Bronchial epithelial cell (primary cell): Measurements from ENCODE around the gene CYP26B1. TPM values are rescaled to one million over a fixed set of nuclear protein-coding genes. Genes with fewer than 3 reads are reported as not detected.

Experiments used
- DNase-seq: peaks from one replicate; pipeline ENCODE4 v3.0.0-alpha.2; 2010; ENCODE audit warnings: low read depth
- FAIRE-seq: peaks from 2 replicates; lab custom pipeline; 2011; peaks lifted over from hg19 to GRCh38; lab: Jason Lieb, UNC
- H3K27me3 ChIP-seq: 2 replicates; pipeline ENCODE4 v1.5.1; 2011; ENCODE audit warnings: low read length; ENCODE audit not compliant: control insufficient read depth, insufficient read depth
- H3K36me3 ChIP-seq: 2 replicates; pipeline ENCODE4 v1.5.1; 2011; ENCODE audit warnings: low read length; ENCODE audit not compliant: control insufficient read depth, insufficient read depth
- H3K4me3 ChIP-seq: 2 replicates; pipeline ENCODE4 v1.5.1; 2011; ENCODE audit warnings: mild to moderate bottlenecking, low read depth, low read length, control low read depth
- total RNA-seq: library from RNA; depleted of rRNA; stranded (reverse); fragments of >200 nt; gene quantifications from 2 replicates; pipeline ENCODE4 v1.2.1, GENCODE V29; 2014
- TF ChIP-seq, protein P1 (sequence below): IDR thresholded peaks from 2 replicates; pipeline ENCODE4 v1.5.1; 2011; ENCODE audit warnings: mild to moderate bottlenecking, moderate library complexity, low read length, control low read depth, inconsistent platforms; ENCODE audit not compliant: insufficient read depth, severe bottlenecking

CYP26B1 gene
- total RNA-seq, 1 donor from 2014 or later: 0.53 TPM

DNA sequence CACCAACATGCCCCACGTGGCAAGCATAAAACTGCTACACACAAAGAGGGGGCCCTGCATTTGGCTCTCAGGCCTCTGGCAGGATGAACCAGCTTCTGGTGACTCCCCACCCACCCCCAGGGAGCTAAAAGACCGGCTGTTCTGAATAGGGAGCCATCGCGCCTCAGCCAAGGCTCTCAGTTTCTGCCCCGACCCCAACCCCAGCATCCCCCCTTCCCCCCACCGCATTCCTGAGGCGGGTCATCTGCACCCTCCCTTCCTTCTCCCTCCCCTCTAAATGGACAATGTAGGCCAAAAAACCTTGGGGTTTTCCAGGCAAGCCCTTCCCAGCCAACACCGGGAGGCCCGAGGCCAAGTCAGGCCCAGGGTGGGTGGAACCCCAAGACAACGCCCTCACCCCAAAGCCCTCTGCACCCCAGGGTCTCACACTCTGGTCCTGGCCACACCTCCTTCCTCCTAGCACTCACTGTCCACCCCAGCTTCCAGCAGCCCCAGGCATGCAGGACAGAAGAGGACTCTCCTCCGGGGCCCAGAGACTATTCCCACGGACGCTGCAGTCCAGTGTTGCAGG lies 5.7 kb downstream of the CYP26B1 start:
- Histone ChIP-seq H3K4me3 (no peak overlapping the region), H3K36me3 (no peaks in the 10 kb centered on the region), H3K27me3 (peaks cover 15% of the 10 kb centered on the region)
- TF ChIP-seq, protein P1, sequence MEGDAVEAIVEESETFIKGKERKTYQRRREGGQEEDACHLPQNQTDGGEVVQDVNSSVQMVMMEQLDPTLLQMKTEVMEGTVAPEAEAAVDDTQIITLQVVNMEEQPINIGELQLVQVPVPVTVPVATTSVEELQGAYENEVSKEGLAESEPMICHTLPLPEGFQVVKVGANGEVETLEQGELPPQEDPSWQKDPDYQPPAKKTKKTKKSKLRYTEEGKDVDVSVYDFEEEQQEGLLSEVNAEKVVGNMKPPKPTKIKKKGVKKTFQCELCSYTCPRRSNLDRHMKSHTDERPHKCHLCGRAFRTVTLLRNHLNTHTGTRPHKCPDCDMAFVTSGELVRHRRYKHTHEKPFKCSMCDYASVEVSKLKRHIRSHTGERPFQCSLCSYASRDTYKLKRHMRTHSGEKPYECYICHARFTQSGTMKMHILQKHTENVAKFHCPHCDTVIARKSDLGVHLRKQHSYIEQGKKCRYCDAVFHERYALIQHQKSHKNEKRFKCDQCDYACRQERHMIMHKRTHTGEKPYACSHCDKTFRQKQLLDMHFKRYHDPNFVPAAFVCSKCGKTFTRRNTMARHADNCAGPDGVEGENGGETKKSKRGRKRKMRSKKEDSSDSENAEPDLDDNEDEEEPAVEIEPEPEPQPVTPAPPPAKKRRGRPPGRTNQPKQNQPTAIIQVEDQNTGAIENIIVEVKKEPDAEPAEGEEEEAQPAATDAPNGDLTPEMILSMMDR: no peak
- FAIRE-seq: no peak
- DNase-seq: no peak

DNA sequence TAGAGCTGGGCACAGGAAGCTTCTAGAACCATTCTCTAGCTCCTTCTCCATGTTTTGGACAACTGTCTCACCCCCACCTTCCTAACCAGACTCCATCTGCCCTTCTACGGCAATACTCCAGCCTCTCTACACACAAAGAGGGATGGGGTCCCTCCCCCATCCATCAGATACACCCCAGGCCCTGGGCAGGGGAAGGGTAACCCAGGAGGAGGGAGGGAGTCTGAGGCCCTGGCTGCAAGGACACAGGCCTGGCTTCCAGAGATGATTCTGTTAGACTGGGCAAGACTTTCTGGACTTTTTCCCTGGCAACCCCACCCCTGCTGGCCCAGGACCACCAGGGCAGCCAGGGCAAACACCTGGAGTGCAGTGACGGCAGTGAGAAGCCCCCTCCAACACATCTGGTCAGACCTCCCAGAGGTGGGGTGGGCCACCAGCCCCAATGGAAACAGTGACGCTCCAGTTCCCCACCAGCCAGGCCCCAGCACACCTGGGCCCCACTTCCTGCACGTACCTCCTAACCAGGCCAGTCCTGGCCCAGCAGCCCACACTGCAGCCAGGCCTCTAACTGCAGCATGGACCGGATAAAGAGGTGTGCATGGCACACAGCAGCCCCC lies 6.5 kb downstream of the CYP26B1 start:
- Histone ChIP-seq H3K27me3 (peaks cover 7% of the 10 kb centered on the region), H3K36me3 (no peaks in the 10 kb centered on the region), H3K4me3 (no peak overlapping the region)
- FAIRE-seq (no peak), DNase-seq (no peak)
- TF ChIP-seq, protein P1: no peak

DNA sequence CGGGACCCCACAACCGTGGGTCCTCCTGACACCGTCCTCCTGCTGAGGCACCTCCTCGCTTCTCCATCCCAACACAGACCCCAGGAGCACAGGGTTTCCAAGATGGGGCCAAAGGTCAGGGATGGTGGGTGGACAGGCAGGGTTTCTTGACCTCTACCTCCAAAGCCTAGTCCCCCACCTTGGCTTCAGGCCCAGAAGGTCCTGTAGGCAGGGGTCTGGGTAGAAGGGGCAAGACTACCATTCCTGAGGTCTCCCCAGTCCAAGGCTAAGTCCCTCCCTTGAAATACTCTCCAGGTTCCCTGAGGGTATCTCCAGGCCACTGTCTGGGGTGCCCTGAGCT lies 7.1 kb downstream of the CYP26B1 start:
- no peak overlapping the region for H3K4me3 ChIP-seq
- H3K36me3 ChIP-seq: no peaks in the 10 kb centered on the region
- FAIRE-seq (no peak), DNase-seq (no peak)
- TF ChIP-seq, protein P1: no peak
- peaks cover 7% of the 10 kb centered on the region for H3K27me3 ChIP-seq

DNA sequence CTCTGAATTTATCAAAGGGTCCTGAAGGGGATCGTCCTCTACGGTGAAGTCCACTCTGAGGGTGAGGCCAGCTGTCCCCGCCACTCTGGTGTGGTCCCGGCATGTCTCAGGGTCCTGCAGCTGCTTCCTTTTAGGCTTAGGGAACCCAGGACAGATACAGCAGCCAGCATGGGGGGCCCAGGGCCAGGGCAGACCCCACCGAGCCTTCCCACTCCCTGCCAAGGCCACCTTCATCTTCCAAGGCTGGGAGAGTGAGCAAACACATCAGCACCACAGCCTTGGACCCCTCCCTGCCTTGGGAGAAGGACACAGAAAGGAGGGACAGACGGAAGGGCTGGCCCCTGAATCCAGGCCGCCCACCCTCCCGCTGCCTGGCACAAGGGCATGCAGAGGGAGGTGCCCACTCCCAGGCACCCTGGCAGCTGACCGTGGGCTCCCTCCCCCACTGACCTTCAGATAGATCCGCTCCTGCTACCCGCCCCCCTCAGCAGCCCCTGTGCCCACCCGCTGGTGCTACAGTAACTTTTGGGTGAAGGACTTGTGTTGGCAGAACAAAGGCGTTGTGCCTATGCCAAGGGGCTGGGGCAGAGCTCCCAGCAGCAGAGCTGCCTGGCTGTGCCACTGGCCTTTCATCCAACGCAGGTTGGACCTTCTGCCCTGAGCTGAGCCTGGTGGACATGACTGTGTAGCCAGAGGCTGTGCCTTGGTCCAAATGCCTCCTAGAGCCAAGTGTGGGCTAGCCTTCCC lies 7.6 kb downstream of the CYP26B1 start:
- Histone ChIP-seq H3K36me3 (no peaks in the 10 kb centered on the region), H3K4me3 (no peak overlapping the region), H3K27me3 (peaks cover 4% of the 10 kb centered on the region)
- DNase-seq (no peak), FAIRE-seq (peak; percentile 58)
- TF ChIP-seq, protein P1: no peak

DNA sequence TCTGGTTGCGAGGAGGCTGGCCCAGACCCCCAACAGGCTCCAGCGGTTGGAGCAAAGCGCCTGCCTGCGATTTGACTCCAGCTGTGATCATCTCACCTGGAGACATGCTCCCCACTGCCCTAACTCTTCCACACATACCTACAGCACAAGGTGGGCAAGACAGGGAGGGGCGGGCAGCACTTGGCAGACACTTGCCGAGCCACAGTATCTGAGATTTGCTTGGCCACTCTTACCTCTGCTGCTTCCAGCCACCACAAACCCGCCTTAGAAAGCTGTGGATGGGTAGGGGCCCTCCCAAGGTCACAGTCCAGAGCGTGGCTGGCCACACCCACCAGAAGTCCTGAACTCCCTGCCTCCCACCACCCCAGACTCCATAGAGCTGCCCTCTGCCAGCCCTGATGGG lies 8.2 kb downstream of the CYP26B1 start:
- no peak for DNase-seq
- peaks cover 3% of the 10 kb centered on the region for H3K27me3 ChIP-seq
- no peak for FAIRE-seq
- TF ChIP-seq, protein P1: no peak
- H3K4me3 ChIP-seq: no peak overlapping the region
- H3K36me3 ChIP-seq: no peaks in the 10 kb centered on the region
